Neural progenitor cell (in vitro differentiated cells): ENCODE results near the gene RASGEF1B.

Source experiments
- CTCF ChIP-seq: fragments of 200-600 bp; sonication (generic); IDR thresholded peaks from 2 replicates; pipeline ENCODE4 v1.5.1; 2017; ENCODE audit warnings: antibody characterized with exemption, mild to moderate bottlenecking
- EZH2 ChIP-seq: fragments of 200-600 bp; sonication (generic); IDR thresholded peaks from 2 replicates; pipeline ENCODE4 v1.6.1; 2017; ENCODE audit warnings: antibody characterized with exemption, mild to moderate bottlenecking, moderate library complexity
- EZH2phosphoT487 ChIP-seq: fragments of 200-600 bp; sonication (generic); IDR thresholded peaks from 2 replicates; pipeline ENCODE4 v1.6.1; 2017; ENCODE audit warnings: antibody characterized with exemption

GRCh38 chr4:81399306-81400086, 72.2 kb downstream of the RASGEF1B start:
- TF ChIP-seq CTCF: no peak
- TF ChIP-seq EZH2: no peak
- no peak for TF ChIP-seq EZH2phosphoT487
